HepG2 (cell line): ENCODE data around the gene ATG16L2. TPM values are rescaled to one million over a fixed set of nuclear protein-coding genes. Genes with fewer than 3 reads are reported as not detected.

Experiments
- ATF7 ChIP-seq, 2 experiments: fragments of 450-650 bp in 1 of 2; sonication (generic) in 1 of 2; formaldehyde crosslinking in 1 of 2; IDR thresholded peaks; 2 replicates each; pipeline versions ENCODE4 v1.4.0 to v1.6.1; 2016 to 2020; ENCODE audit warnings: antibody characterized with exemption in 1 of 2, mild to moderate bottlenecking in 1 of 2, missing genetic modification reagents in 1 of 2
- FOSL2 ChIP-seq: sonication (generic); formaldehyde crosslinking; IDR thresholded peaks from 2 replicates; pipeline ENCODE4 v1.4.0; 2020; ENCODE audit warnings: missing genetic modification reagents
- KLF13 ChIP-seq: sonication (generic); formaldehyde crosslinking; IDR thresholded peaks from 2 replicates; pipeline ENCODE4 v1.4.0; 2020; ENCODE audit warnings: mild to moderate bottlenecking, missing genetic modification reagents
- MXD1 ChIP-seq: sonication (generic); formaldehyde crosslinking; IDR thresholded peaks from 2 replicates; pipeline ENCODE4 v1.4.0; 2020; ENCODE audit warnings: mild to moderate bottlenecking, missing genetic modification reagents
- MYC ChIP-seq: sonication (generic); formaldehyde crosslinking; IDR thresholded peaks from 2 replicates; pipeline ENCODE4 v1.9.0; 2021; ENCODE audit warnings: missing genetic modification reagents, borderline replicate concordance
- NFKBIZ ChIP-seq: IDR thresholded peaks from 2 replicates; pipeline ENCODE4 v1.6.1; 2018; ENCODE audit warnings: missing genetic modification reagents, missing compliant biosample characterization
- PCBP1 ChIP-seq: fragments of 200-400 bp; formaldehyde crosslinking; IDR thresholded peaks from 2 replicates; pipeline ENCODE4 v1.6.1; 2017; ENCODE audit warnings: mild to moderate bottlenecking, low read depth, low read length, borderline replicate concordance
- POLR2G ChIP-seq: fragments of 200-400 bp; formaldehyde crosslinking; IDR thresholded peaks from 2 replicates; pipeline ENCODE4 v1.6.1; 2018; ENCODE audit warnings: mild to moderate bottlenecking, low read depth, low read length, moderate library complexity
- RBM22 ChIP-seq: fragments of 200-400 bp; formaldehyde crosslinking; optimal IDR thresholded peaks from 2 replicates; pipeline ENCODE3; 2017; ENCODE audit warnings: mild to moderate bottlenecking, low read length, moderate library complexity
- SKI ChIP-seq: fragments of 450-650 bp; IDR thresholded peaks from one replicate; pipeline ENCODE4 v1.6.1; 2018; ENCODE audit warnings: mild to moderate bottlenecking; ENCODE audit not compliant: partially characterized antibody
- SOX5 ChIP-seq: IDR thresholded peaks from 2 replicates; pipeline ENCODE4 v1.6.1; 2016; ENCODE audit warnings: borderline replicate concordance
- SOX6 ChIP-seq, 2 experiments: fragments of 450-650 bp in 1 of 2; sonication (generic) in 1 of 2; formaldehyde crosslinking in 1 of 2; IDR thresholded peaks; 2 replicates each; pipeline versions ENCODE4 v1.4.0 to v1.6.1; 2017 to 2020; ENCODE audit warnings: antibody characterized with exemption in 1 of 2, mild to moderate bottlenecking in 1 of 2, missing genetic modification reagents in 1 of 2
- ZFP82 ChIP-seq: sonication (generic); formaldehyde crosslinking; IDR thresholded peaks from 2 replicates; pipeline ENCODE4 v1.5.1; 2020; ENCODE audit warnings: mild to moderate bottlenecking, missing genetic modification reagents, borderline replicate concordance
- ZNF121 ChIP-seq: sonication (generic); formaldehyde crosslinking; IDR thresholded peaks from 2 replicates; pipeline ENCODE4 v1.5.0; 2020; ENCODE audit warnings: mild to moderate bottlenecking, missing genetic modification reagents
- ZNF367 ChIP-seq: sonication (generic); formaldehyde crosslinking; IDR thresholded peaks from 2 replicates; pipeline ENCODE4 v1.4.0; 2020; ENCODE audit warnings: missing genetic modification reagents, borderline replicate concordance
- ZNF547 ChIP-seq: sonication (generic); formaldehyde crosslinking; IDR thresholded peaks from 2 replicates; pipeline ENCODE4 v1.5.1; 2020; ENCODE audit warnings: mild to moderate bottlenecking, missing genetic modification reagents
- ZNF83 ChIP-seq: sonication (generic); formaldehyde crosslinking; IDR thresholded peaks from 2 replicates; pipeline ENCODE4 v1.4.0; 2020; ENCODE audit warnings: missing genetic modification reagents, mild to moderate bottlenecking, borderline replicate concordance
- polyA plus RNA-seq, 8 experiments: library from polyadenylated mRNA; depleted of rRNA in 3 of 8; stranded (reverse) in 7 of 8; unstranded in 1 of 8; fragments of >200 nt; fragmentation: Illumina TruSeq in 4 of 8; extraction: Trizol in 4 of 8; gene quantifications; 2 replicates each; pipeline versions ENCODE4 v1.2.1 to v1.2.3, GENCODE V29; 2011 to 2016; ENCODE audit warnings: low read depth in 4 of 8, missing spikeins in 1 of 8, mixed read lengths in 1 of 8; ENCODE audit not compliant: insufficient read depth in 1 of 8
- total RNA-seq, 5 experiments: library from RNA; depleted of rRNA; stranded (reverse); fragments of >200 nt; fragmentation: Illumina TruSeq; extraction: Trizol; gene quantifications; 2 replicates each; pipeline ENCODE4 v1.2.3, GENCODE V29; 2016; ENCODE audit warnings: low read depth in 1 of 5
- TF ChIP-seq, protein P1 (sequence below): IDR thresholded peaks from 2 replicates; pipeline ENCODE4 v1.6.1; 2016; ENCODE audit warnings: mild to moderate bottlenecking, missing biosample characterization, missing genetic modification reagents
- TF ChIP-seq, protein P2 (sequence below): sonication (generic); formaldehyde crosslinking; IDR thresholded peaks from 2 replicates; pipeline ENCODE4 v1.8.1; 2023; ENCODE audit warnings: mild to moderate bottlenecking, inconsistent platforms, moderate library complexity, missing genetic modification reagents, borderline replicate concordance
- TF ChIP-seq, protein P3 (sequence below): sonication (generic); formaldehyde crosslinking; IDR thresholded peaks from 2 replicates; pipeline ENCODE4 v1.4.0; 2020; ENCODE audit warnings: low read depth, missing genetic modification reagents
- TF ChIP-seq, protein P4 (sequence below): sonication (generic); formaldehyde crosslinking; IDR thresholded peaks from 2 replicates; pipeline ENCODE4 v1.5.0; 2020; ENCODE audit warnings: mild to moderate bottlenecking, missing genetic modification reagents

Gene ATG16L2
- total and polyA plus RNA-seq, 2 of the 13 experiments (the other 11 are each of a cell fraction or from before 2014, with no cell fraction given): 6.2 to 14.8 TPM

DNA sequence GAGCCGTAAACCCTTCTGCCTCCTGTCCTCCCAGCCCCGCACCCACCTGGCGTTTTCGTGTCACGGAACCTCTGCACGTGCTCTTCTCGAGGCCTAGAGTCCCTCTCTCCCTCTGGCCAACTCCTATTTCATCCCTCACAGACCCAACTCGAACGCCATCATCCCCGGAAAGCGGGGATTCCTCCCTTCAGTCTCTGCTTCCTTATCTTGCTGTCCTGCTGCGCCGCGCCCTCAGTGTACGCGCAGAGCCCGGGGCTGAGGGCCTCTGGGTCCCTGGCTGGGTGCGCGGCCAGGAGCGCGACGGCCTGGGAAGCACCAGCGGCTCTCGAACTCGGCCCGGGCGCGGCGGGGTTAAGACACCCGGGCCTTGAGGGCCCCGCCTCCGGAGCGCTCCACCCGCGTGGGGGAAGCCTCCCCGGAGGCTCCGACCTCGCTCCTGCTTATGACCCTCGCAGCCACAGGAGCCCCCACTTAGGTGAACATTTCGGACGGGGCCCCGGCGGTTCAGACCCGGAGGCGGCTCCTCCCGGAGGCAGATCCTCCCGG is 398 bp upstream of the ATG16L2 start (continued):
- TF ChIP-seq NFKBIZ (CRISPR knock-in tag) (peak; percentile 60; the same call in 1 of the 2 replicates), MYC (peak; percentile 81; the same call in 1 of the 2 replicates), SOX6 (IDR thresholded peaks at IDR 0.05) (no peak), SOX6 (CRISPR knock-in tag; IDR thresholded peaks at IDR 0.05) (peak; percentile 15; the same call in 1 of the 2 replicates), SKI (peak; percentile 43), ZNF121 (no peak), POLR2G (peak; percentile 91), RBM22 (no peak), PCBP1 (0 out of 2 replicates have a peak, but pooled peaks have one; percentile 38), SOX5 (no peak), MXD1 (CRISPR knock-in tag) (peak; percentile 56; the same call in 1 of the 2 replicates), KLF13 (CRISPR knock-in tag) (no peak), ATF7 (IDR thresholded peaks at IDR 0.05) (peak; percentile 72), ATF7 (CRISPR knock-in tag; IDR thresholded peaks at IDR 0.05) (no peak), FOSL2 (peak; percentile 16; the same call in 1 of the 2 replicates), ZNF83 (peak; percentile 69; the same call in 1 of the 2 replicates), ZNF367 (CRISPR knock-in tag) (peak; percentile 33; the same call in 1 of the 2 replicates), ZNF547 (CRISPR knock-in tag) (peak; percentile 55), ZFP82 (CRISPR knock-in tag) (peak; percentile 75; the same call in 1 of the 2 replicates)
- TF ChIP-seq, protein P1, sequence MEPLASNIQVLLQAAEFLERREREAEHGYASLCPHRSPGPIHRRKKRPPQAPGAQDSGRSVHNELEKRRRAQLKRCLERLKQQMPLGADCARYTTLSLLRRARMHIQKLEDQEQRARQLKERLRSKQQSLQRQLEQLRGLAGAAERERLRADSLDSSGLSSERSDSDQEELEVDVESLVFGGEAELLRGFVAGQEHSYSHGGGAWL: peak; percentile 65; the same call in 1 of the 2 replicates
- TF ChIP-seq, protein P2, sequence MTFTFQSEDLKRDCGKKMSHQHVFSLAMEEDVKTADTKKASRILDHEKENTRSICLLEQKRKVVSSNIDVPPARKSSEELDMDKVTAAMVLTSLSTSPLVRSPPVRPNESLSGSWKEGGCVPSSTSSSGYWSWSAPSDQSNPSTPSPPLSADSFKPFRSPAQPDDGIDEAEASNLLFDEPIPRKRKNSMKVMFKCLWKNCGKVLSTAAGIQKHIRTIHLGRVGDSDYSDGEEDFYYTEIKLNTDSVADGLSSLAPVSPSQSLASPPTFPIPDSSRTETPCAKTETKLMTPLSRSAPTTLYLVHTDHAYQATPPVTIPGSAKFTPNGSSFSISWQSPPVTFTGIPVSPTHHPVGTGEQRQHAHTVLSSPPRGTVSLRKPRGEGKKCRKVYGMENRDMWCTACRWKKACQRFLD (CRISPR knock-in tag): peak; percentile 69; the same call in 1 of the 2 replicates
- TF ChIP-seq, protein P3, sequence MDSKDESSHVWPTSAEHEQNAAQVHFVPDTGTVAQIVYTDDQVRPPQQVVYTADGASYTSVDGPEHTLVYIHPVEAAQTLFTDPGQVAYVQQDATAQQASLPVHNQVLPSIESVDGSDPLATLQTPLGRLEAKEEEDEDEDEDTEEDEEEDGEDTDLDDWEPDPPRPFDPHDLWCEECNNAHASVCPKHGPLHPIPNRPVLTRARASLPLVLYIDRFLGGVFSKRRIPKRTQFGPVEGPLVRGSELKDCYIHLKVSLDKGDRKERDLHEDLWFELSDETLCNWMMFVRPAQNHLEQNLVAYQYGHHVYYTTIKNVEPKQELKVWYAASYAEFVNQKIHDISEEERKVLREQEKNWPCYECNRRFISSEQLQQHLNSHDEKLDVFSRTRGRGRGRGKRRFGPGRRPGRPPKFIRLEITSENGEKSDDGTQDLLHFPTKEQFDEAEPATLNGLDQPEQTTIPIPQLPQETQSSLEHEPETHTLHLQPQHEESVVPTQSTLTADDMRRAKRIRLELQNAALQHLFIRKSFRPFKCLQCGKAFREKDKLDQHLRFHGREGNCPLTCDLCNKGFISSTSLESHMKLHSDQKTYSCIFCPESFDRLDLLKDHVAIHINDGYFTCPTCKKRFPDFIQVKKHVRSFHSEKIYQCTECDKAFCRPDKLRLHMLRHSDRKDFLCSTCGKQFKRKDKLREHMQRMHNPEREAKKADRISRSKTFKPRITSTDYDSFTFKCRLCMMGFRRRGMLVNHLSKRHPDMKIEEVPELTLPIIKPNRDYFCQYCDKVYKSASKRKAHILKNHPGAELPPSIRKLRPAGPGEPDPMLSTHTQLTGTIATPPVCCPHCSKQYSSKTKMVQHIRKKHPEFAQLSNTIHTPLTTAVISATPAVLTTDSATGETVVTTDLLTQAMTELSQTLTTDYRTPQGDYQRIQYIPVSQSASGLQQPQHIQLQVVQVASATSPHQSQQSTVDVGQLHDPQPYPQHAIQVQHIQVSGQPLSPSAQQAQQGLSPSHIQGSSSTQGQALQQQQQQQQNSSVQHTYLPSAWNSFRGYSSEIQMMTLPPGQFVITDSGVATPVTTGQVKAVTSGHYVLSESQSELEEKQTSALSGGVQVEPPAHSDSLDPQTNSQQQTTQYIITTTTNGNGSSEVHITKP (CRISPR knock-in tag): peak; percentile 99
- TF ChIP-seq, protein P4, sequence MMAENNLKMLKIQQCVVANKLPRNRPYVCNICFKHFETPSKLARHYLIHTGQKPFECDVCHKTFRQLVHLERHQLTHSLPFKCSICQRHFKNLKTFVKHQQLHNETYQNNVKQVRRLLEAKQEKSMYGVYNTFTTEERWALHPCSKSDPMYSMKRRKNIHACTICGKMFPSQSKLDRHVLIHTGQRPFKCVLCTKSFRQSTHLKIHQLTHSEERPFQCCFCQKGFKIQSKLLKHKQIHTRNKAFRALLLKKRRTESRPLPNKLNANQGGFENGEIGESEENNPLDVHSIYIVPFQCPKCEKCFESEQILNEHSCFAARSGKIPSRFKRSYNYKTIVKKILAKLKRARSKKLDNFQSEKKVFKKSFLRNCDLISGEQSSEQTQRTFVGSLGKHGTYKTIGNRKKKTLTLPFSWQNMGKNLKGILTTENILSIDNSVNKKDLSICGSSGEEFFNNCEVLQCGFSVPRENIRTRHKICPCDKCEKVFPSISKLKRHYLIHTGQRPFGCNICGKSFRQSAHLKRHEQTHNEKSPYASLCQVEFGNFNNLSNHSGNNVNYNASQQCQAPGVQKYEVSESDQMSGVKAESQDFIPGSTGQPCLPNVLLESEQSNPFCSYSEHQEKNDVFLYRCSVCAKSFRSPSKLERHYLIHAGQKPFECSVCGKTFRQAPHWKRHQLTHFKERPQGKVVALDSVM: peak; percentile 64
